Measurements from ENCODE around the gene ZFYVE9. TPM values are rescaled to one million over a fixed set of nuclear protein-coding genes. Genes with fewer than 3 reads are reported as not detected.

Gene ZFYVE9
- total RNA-seq, 1 donor from 2014 or later, result 17.6 TPM

DNA sequence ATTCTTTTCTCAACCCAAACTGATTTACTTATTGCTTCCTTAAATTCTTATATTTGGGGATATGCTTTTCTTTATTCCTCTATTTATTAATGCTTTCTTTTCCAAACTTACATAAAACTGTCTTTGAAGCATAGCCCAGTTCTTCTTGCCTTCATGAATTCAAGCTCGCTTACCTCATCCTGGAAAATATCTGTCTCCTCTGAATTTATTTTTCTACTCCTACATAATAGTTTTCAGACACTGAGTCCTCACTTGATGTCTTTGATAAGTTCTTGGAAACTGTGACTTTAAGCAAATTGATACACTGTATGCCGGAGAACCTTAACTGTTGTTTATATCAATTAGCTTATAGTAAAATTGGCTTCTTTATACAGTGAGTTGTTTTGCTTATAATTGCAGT lies 93.8 kb downstream of the ZFYVE9 start:
- no peak overlapping the region for H3K4me3 ChIP-seq (ENCODE audit: low read depth, low read length)
- TF ChIP-seq CTCF (conservative IDR thresholded peaks at IDR 0.05; ENCODE audit: low read depth, low read length), result no peak
- DNase-seq (ENCODE audit: low read depth), result no peak

DNA sequence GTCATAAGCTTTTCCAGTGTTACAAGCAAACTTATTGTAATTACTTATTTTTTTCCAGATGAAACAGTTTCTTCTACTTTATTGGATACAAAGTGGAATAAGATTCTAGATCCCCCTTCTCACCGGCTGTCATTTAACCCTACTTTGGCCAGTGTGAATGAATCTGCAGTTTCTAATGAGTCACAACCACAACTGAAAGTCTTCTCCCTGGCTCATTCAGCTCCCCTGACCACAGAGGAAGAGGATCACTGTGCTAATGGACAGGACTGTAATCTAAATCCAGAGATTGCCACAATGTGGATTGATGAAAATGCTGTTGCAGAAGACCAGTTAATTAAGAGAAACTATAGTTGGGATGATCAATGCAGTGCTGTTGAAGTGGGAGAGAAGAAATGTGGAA lies 95.5 kb downstream of the ZFYVE9 start:
- TF ChIP-seq CTCF (conservative IDR thresholded peaks at IDR 0.05; ENCODE audit: low read depth, low read length), result no peak
- peak; percentile 13 for DNase-seq (ENCODE audit: low read depth)
- no peak overlapping the region for H3K4me3 ChIP-seq (ENCODE audit: low read depth, low read length)

- TF ChIP-seq CTCF (conservative IDR thresholded peaks at IDR 0.05; ENCODE audit: low read depth, low read length), result no peak
- DNase-seq (ENCODE audit: low read depth), result no peak
- no peak overlapping the region for H3K4me3 ChIP-seq (ENCODE audit: low read depth, low read length)
Measured at GRCh38 chr1:52238474-52238873, 96.6 kb downstream of the ZFYVE9 start.

- no peak overlapping the region for H3K4me3 ChIP-seq (ENCODE audit: low read depth, low read length)
- no peak for TF ChIP-seq CTCF (conservative IDR thresholded peaks at IDR 0.05; ENCODE audit: low read depth, low read length)
- no peak for DNase-seq (ENCODE audit: low read depth)
Measured at GRCh38 chr1:52238887-52239707, 97.2 kb downstream of the ZFYVE9 start.

DNA sequence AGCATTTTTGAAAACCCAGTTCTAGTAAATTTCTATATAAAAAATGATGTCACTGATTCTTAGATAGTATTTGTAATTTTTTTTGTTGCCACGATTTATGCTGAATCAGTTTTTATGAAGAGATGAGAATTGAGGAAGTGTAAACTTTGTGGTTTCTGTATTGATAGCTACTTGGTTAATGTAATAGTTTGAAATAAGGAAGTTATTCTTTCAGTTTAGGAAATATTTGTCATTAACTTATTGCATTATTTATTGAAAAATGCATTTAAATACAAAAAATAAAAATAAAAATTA lies 97.8 kb downstream of the ZFYVE9 start:
- no peak for TF ChIP-seq CTCF (conservative IDR thresholded peaks at IDR 0.05; ENCODE audit: low read depth, low read length)
- no peak for DNase-seq (ENCODE audit: low read depth)
- H3K4me3 ChIP-seq (ENCODE audit: low read depth, low read length), result no peak overlapping the region

- DNase-seq (ENCODE audit: low read depth), result no peak
- TF ChIP-seq CTCF (conservative IDR thresholded peaks at IDR 0.05; ENCODE audit: low read depth, low read length), result no peak
- H3K4me3 ChIP-seq (ENCODE audit: low read depth, low read length), result no peak overlapping the region
Measured at GRCh38 chr1:52240592-52241210, 98.8 kb downstream of the ZFYVE9 start.

All from epithelial cell of proximal tubule (primary cell).